Endothelial cell of umbilical vein (primary cell): ENCODE data around the gene GATA3. TPM values are rescaled to one million over a fixed set of nuclear protein-coding genes. Genes with fewer than 3 reads are reported as not detected.

Experiments
- BruUV-seq: library from RNA; stranded (reverse); fragments of 400-500 nt; replicated peaks from 2 replicates; lab custom pipeline; 2021; lab: Mats Ljungman, UMichigan
- CTCF ChIA-PET: fragments of 300-600, 350-600 bp; sonication (Branson Sonifier 250); formaldehyde crosslinking; loops from one replicate; lab custom pipeline; 2021; ENCODE audit warnings: antibody characterized with exemption, inconsistent platforms; lab: Charles Lee
- POLR2A ChIA-PET: fragments of 300-600, 350-600 bp; sonication (Branson Sonifier 250); formaldehyde crosslinking; loops from one replicate; lab custom pipeline; 2021; ENCODE audit warnings: antibody characterized with exemption, inconsistent platforms; lab: Charles Lee
- DNase-seq: peaks from one replicate; pipeline ENCODE4 v3.0.0-alpha.2; 2011; ENCODE audit warnings: low read depth, low spot score
- FAIRE-seq: peaks from 2 replicates; lab custom pipeline; 2011; peaks lifted over from hg19 to GRCh38; lab: Jason Lieb, UNC
- H2AFZ ChIP-seq: 2 replicates; pipeline ENCODE4 v1.6.0; 2012; ENCODE audit warnings: low read depth, low read length, control low read depth, inconsistent platforms
- H3K27ac ChIP-seq: 2 replicates; pipeline ENCODE4 v1.5.1; 2011; ENCODE audit warnings: low read depth, mild to moderate bottlenecking, control low read depth, low read length, moderate library complexity; ENCODE audit not compliant: insufficient read depth
- H3K27me3 ChIP-seq, 2 experiments: 2 replicates each; pipeline versions ENCODE4 v1.6.0 to v1.6.1; 2011; ENCODE audit warnings: low read length in 2 of 2, mixed read lengths in 1 of 2; ENCODE audit not compliant: control insufficient read depth in 2 of 2, insufficient read depth in 2 of 2
- H3K36me3 ChIP-seq, 2 experiments: 2 replicates in 1 of 2; 3 replicates in 1 of 2; pipeline ENCODE4 v1.5.1; 2011; ENCODE audit warnings: low read length in 2 of 2, mild to moderate bottlenecking in 1 of 2, moderate library complexity in 1 of 2; ENCODE audit not compliant: control insufficient read depth in 2 of 2, insufficient read depth in 2 of 2; ENCODE audit errors: extremely low read depth in 1 of 2
- H3K4me1 ChIP-seq: 3 replicates; pipeline ENCODE4 v1.5.1; 2011; ENCODE audit warnings: mild to moderate bottlenecking, low read length; ENCODE audit not compliant: control insufficient read depth, insufficient read depth; ENCODE audit errors: extremely low read depth
- H3K4me2 ChIP-seq: 2 replicates; pipeline ENCODE4 v1.6.1; 2011; ENCODE audit warnings: low read length, control low read depth, mixed read lengths; ENCODE audit not compliant: insufficient read depth
- H3K4me3 ChIP-seq, 3 experiments: fragments of 200-600 bp in 1 of 3; sonication (generic), shearing (Covaris generic) in 1 of 3; replicated peaks in 1 of 3; 2 replicates each; pipeline ENCODE4 v1.5.1; 2011 to 2016; ENCODE audit warnings: control low read depth in 3 of 3, low read length in 3 of 3, mild to moderate bottlenecking in 2 of 3, inconsistent platforms in 1 of 3, low read depth in 1 of 3, moderate library complexity in 1 of 3; ENCODE audit not compliant: insufficient read depth in 1 of 3
- H3K79me2 ChIP-seq: 2 replicates; pipeline ENCODE4 v1.6.0; 2012; ENCODE audit warnings: low read length, inconsistent platforms; ENCODE audit not compliant: control insufficient read depth, insufficient read depth
- H3K9ac ChIP-seq: replicated peaks from 2 replicates; pipeline ENCODE3; 2011; ENCODE audit warnings: low read length, control low read depth; ENCODE audit not compliant: insufficient read depth; ENCODE audit errors: extremely low read depth
- H3K9me1 ChIP-seq: replicated peaks from 3 replicates; pipeline ENCODE4 v1.6.0; 2011; ENCODE audit warnings: mild to moderate bottlenecking, low read length; ENCODE audit not compliant: control insufficient read depth, insufficient read depth; ENCODE audit errors: extremely low read depth
- H3K9me3 ChIP-seq: replicated peaks from 2 replicates; pipeline ENCODE4 v1.5.1; 2012; ENCODE audit warnings: low read length, inconsistent platforms; ENCODE audit not compliant: control insufficient read depth, insufficient read depth
- H4K20me1 ChIP-seq: replicated peaks from 2 replicates; pipeline ENCODE3; 2011; ENCODE audit warnings: mild to moderate bottlenecking, low read length; ENCODE audit not compliant: control insufficient read depth, insufficient read depth; ENCODE audit errors: extremely low read depth
- EZH2 ChIP-seq: IDR thresholded peaks from 2 replicates; pipeline ENCODE4 v1.6.1; 2012; ENCODE audit warnings: borderline replicate concordance, low read depth, mild to moderate bottlenecking, moderate library complexity, low read length, inconsistent platforms; ENCODE audit not compliant: severe bottlenecking
- dilution Hi-C: fragments of 300-500 bp; cut with MboI; formaldehyde crosslinking; loops from one replicate; pipeline ENCODE4 v1.15.0; 2019; ENCODE audit warnings: low sequenced_read_pairs; ENCODE audit not compliant: extremely low pct_ligation_motif_present
- intact Hi-C: fragments of 100-400 bp; cut with micrococcal nuclease; formaldehyde crosslinking; loops from one replicate; pipeline ENCODE4 v1.10.0; 2022
- polyA plus RNA-seq, 4 experiments: library from polyadenylated mRNA; depleted of rRNA in 3 of 4; stranded (reverse) in 3 of 4; unstranded in 1 of 4; fragments of >200 nt; gene quantifications; 2 replicates each; pipeline versions ENCODE4 v1.2.1 to v1.2.3, GENCODE V29; 2011 to 2012; ENCODE audit warnings: missing spikeins in 1 of 4
- total RNA-seq: library from RNA; stranded (reverse); gene quantifications from 2 replicates; pipeline ENCODE4 v1.2.3, GENCODE V29; 2021
- TF ChIP-seq, protein P1 (sequence below), 2 donors: IDR thresholded peaks; 1 replicate in 1 of 2; 2 replicates in 1 of 2; pipeline ENCODE4 v1.5.1; 2011; ENCODE audit warnings: low read length in 2 of 2, mild to moderate bottlenecking in 2 of 2, moderate library complexity in 2 of 2, control low read depth in 1 of 2, inconsistent platforms in 1 of 2, low read depth in 1 of 2; ENCODE audit not compliant: insufficient read depth in 1 of 2; ENCODE audit errors: extremely low read depth in 1 of 2

Gene GATA3
- total and polyA plus RNA-seq, 2 donors (not counting 3 experiments of a cell fraction or from before 2014, with no cell fraction given): 9.3 to 33.0 TPM

DNA sequence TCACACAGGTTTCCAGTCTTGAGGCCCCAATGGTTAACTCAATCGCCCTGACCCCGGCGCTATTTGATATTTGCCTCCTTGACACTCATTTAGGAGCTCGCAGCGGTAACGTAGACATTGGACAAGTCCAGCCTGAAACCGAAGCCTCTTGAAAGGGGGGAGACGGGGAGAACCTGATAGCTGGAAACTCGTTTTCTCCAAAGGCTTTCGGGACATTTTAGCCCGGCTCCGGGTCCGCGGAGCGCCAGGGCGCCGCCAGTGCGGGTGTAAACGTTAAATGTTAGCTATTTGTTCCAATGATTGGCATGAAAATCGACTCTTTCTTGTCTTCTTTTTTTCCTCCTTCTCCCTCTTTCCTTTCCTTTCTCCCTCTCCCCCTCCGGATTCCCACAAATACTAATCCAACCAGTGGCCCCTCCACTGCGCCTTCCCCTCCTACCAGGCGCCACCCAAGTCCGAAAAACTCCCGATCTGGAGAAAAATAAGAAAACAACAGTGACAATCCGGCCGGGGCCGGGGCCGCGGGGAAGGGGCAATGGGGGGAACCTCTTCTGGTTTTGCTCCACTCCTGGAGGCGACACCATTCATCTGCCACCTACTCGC, 17.2 kb upstream of the GATA3 start:
- H3K9me1 ChIP-seq: no peaks in the 10 kb centered on the region
- ChIA-PET POLR2A (no interaction called here), CTCF (interaction anchor here (1.1 to 1.4 kb wide), 2 partner anchors 89 to 165 kb away, joined by 3 to 4 read pairs; no protein-coding TSS in a partner anchor)
- H3K27ac ChIP-seq: no peak overlapping the region
- H3K27me3 ChIP-seq: peaks cover 33 to 42% of the 10 kb centered on the region in 2 experiments
- intact Hi-C loops (no loop called here), dilution Hi-C loops (no loop called here)
- H3K4me2 ChIP-seq: peak overlapping the region; percentile 84
- TF ChIP-seq EZH2: peak; percentile 54
- TF ChIP-seq, protein P1, sequence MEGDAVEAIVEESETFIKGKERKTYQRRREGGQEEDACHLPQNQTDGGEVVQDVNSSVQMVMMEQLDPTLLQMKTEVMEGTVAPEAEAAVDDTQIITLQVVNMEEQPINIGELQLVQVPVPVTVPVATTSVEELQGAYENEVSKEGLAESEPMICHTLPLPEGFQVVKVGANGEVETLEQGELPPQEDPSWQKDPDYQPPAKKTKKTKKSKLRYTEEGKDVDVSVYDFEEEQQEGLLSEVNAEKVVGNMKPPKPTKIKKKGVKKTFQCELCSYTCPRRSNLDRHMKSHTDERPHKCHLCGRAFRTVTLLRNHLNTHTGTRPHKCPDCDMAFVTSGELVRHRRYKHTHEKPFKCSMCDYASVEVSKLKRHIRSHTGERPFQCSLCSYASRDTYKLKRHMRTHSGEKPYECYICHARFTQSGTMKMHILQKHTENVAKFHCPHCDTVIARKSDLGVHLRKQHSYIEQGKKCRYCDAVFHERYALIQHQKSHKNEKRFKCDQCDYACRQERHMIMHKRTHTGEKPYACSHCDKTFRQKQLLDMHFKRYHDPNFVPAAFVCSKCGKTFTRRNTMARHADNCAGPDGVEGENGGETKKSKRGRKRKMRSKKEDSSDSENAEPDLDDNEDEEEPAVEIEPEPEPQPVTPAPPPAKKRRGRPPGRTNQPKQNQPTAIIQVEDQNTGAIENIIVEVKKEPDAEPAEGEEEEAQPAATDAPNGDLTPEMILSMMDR (IDR thresholded peaks at IDR 0.05; ENCODE audit: extremely low read depth in 1 of 2, insufficient read depth in 1 of 2, low read depth in 1 of 2, low read length in 2 of 2): no peak
- no peaks in the 10 kb centered on the region for H4K20me1 ChIP-seq
- H3K4me1 ChIP-seq: peaks cover 36% of the 10 kb centered on the region
- H3K4me3 ChIP-seq: peak overlapping the region; percentile 5 to 34 (median 24)
- peak overlapping the region; percentile 70 for H2AFZ ChIP-seq
- no peaks in the 10 kb centered on the region for H3K9me3 ChIP-seq
- H3K79me2 ChIP-seq: no peaks in the 10 kb centered on the region
- no peak for FAIRE-seq
- DNase-seq: no peak
- BruUV-seq: no TSS peak
- H3K9ac ChIP-seq: no peak overlapping the region
- no peaks in the 10 kb centered on the region for H3K36me3 ChIP-seq
